Cerebellar nuclear complex (tissue), 1 donor: Measurements from ENCODE around the gene SORL1.

Source experiments
- DNase-seq, 2 experiments: peaks; one replicate each; lab custom pipeline; 2025; lab: John Stamatoyannopoulos, UW

The SORL1 gene

DNA sequence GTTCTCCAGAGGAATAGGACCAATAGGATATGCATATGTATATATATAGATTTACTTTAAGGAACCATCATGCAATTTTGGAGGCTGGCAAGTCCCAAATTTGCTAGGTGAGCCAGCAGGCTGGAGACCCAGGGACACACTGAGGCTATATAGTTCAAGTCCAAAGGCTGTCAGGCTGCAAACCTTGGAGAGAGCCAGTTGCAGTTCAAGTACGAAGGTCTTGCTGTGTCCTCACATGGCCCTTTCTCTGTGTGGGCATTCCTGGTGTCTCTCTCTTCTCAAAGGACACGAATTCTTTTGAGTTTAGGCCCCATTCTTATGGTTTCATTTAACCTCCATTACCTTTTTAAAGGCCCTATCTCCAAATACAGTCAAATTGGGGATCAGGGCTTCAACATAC lies 135.1 kb downstream of the SORL1 start:
- DNase-seq = no peak

DNA sequence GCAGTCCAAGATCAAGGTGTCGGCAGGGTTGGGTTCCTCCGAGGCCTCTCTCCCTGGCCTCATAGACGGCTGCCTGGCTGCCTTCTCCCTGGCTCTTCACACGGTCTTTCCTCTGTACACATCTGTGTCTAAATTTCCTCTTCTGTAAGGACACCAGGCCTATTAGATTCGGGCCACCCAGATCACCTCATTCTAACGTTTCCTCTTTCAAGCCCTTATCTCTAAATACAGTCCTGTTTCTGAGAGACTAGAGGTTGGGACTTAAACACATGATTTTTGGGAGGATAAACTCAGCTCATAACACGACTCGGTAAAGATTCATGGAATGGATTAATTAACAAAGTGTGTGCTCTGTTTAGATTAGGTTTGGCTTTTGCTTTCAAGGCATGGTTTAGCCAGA lies 136.6 kb downstream of the SORL1 start:
- DNase-seq = no peak

DNA sequence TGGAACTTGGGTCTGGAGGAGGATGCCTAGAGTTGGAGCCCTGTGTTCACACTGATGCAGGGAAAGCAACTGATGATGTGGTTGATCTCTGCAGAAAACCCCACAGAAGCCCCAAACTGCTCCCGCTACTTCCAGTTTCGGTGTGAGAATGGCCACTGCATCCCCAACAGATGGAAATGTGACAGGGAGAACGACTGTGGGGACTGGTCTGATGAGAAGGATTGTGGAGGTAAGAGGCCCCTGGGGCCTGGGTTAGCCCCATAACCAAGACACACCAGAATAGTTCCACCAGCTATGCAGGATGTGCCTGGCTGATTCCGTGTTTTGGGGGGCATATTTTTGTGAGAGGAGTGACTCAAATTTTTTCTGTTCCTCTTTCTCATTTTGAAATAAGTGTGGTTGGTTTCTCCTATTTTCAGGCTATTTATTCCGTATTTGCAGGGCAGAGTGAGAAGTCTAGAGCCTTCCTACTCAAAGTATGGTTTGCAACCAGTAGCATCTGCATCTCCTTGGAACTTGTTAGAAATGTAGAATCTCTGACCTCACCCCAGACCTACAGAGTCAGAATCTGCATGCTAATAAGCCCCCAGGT lies 137.9 kb downstream of the SORL1 start:
- DNase-seq = no peak

DNA sequence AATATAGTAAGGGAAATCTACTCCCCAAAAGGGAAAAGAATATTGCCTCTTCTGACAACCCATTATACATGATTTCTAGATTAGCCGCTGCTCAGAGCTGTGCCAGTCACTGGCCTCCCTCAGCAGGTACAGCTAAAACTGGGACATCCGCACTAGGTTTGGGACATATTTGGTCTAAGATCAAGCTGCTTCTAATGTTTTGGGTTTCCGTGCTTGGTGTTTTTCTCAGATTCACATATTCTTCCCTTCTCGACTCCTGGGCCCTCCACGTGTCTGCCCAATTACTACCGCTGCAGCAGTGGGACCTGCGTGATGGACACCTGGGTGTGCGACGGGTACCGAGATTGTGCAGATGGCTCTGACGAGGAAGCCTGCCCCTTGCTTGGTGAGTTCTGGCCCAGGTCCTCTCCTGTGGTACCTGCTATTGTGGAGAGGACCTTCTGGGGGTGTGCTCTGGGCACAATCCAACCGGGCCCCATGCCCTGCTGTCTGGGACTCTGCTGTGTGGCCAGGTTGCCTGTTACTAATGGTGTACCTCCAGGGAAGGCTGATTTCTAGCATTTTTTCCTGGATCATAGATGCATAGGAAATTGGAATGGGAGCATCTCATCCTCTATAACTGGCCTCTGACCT lies 138.8 kb downstream of the SORL1 start:
- DNase-seq = peak in 1 of 2 experiments; percentile 23

DNA sequence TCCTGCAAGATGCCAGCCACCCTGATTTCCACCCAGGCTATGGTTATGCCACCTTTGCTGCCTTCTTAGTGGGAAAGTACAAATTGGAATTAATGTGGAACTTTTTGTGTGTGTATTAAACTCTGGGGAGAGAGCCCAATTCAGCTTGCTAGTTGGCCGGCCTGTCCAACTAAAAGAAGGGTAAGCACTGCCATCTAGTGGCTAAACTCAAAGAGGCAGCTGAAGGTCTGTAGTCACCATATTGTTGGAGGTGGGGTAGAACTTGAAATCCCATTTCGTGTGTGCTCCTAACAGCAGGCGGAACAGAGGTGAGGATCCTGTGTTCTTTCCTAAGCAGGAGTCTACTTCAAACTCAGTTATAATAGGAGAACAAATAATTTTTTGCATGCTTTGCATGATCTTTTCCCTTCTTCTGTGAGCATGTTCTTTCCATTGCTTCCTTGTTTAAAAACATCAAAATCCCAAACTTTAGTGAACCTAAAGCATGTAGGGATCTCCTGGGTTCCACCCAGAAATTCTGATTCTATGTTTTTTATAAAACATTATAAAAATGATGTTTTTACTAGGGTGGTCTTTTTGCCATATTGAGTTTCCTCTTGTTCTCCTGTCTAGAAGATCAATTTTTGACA lies 139.4 kb downstream of the SORL1 start:
- peak in 1 of 2 experiments; percentile 56 for DNase-seq

DNA sequence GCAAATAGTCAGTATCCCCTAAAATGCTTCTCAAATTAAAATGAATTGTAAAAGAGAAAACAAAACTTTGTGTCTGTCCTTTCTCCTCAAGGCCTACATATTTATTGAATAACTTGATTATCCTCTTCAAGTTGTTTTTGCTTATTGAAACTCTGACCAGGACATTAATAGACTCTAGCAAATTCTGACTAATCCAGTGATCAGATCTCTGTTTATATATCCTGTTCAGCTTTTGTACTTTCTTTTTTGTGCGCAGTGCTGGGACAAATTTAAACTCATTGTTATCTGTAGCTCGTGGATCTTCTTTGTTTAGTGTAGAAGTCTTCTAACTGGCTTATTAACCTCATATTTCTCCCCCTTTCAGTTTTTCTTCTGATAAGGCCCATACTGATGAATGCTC lies 140.6 kb downstream of the SORL1 start:
- DNase-seq = no peak

DNA sequence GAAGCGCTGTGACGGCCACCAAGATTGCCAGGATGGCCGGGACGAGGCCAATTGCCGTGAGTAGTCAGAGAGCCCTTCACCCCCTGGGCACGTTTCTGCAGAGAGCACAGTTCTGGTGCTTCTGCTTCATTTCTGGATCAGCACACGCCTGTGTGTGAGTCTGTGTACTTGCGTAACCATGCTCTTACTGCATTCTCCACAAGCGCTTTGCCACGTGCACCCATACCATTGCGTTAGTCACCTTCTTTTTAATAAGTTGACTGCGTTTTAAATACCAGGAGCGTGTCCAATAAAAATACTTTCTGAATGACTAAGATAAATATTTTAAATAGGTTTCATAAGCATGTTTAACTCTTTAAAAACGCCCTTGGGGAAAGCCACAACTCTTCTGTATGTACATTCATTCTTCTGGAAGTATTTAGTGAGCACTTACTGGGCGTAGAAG lies 143.6 kb downstream of the SORL1 start:
- no peak for DNase-seq

DNA sequence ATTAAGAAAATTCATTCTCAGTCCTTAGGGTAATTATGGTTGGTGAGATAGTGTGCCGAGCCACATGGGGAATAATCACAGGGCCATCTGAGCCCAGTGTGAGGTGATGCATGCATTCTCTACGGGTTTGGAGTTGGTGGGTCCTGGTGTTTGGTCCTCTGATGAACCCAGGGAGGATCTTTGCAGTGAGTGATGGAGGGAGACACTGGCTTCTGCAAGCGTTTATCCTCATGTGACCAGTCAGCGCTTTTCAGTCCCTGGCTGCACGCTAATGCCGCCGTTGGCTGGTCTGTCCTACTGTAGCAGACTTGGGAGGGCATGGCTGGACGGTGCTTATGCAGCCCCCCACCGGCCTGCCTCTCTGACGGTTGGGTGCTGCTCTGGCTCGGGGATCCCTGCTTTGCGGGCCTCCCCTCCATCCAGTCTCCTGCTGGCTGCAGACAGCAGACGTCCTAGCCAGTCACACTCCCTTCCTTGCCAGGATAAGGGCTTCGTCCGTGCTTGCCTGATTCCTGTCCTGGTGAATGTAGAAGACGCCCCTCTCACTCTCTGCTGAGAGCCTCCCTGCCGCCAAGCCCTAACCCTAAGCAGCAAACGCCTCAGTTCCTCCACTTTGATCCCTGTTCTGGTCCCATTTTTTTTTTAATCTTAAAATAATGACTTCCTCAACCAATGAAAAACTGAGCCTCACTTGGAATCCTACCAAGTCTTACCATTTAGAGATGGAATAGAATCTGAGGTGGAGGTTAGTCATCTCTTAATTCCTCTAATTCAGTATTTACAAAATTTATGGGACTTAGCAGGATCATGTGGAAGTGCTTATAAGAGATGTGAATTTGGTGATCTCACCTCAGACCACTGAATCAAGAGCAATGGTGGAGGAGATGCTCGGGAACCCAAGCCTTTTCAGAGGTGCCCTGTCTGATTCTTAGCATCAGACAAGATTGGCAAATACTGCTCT lies 144.4 kb downstream of the SORL1 start:
- DNase-seq = no peak

DNA sequence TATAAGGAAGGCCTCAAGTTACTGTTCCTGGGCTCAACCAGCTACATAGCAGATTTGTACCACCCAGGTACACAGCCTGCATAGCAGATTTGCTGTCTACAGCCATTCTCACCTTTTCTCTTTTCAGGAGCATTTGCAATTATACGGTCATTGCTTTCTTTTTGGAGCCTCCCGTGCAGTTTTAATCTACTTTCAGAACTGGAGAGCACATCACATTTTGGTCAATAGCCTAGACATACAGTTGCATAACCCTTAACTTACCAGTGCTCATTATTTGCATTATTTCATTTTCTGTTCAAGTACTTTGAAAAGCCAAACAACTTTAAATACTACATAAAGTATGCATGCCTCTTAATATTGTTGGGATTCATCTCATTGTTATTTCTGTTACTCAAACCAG lies 151.2 kb downstream of the SORL1 start:
- DNase-seq = no peak

DNA sequence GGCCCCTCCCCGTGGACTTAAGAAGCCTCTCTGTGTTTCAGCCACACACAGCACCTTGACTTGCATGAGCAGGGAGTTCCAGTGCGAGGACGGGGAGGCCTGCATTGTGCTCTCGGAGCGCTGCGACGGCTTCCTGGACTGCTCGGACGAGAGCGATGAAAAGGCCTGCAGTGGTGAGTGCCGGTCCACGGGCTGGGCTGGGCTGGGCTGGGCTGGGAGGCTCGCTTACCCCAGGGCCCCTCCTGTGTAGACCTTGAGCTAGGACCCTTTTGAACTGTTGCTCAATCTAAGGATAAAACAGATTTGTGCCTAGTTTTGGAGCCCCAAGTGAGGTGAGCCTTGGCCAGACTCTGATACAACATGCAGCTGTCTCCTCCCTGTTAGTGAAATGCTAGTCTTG lies 152.0 kb downstream of the SORL1 start:
- DNase-seq = no peak

DNA sequence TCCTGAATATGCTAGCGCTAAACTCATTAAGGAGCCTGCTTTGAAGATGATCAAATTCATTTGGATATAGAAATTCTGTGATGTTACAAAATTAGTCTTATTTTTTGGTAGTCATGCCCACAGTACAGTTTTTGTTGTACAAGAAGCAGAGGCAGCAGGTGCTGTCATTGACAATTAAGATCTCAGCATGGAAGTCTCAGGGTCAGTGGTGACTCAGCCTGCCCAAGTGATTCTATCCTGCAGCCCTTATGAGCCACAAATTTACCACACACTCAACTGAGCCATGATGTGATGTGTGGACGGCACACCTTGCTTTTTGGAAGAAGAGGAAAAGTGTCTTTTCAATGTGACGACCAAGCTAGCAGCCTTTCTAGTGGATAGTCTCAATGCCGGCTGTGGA lies 154.2 kb downstream of the SORL1 start:
- no peak for DNase-seq

DNA sequence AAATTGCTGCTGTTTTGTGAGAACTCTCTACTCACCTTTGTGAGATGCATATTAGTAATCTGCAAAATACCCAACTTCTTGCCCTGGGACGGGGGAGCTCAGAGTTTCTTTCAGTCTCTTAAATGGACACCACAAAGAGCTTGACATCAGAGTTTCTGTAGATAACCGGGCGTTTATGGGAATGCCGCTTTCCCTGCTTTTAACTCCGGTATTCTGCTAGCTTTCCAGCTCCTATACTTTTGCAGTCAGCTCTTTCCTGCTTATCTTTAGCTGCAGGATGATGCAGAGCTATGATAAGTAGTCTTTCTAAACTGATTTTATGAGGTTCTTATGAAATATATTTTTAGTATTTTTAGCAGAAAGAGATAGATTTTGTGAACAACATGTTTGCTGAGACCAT lies 155.2 kb downstream of the SORL1 start:
- no peak for DNase-seq

DNA sequence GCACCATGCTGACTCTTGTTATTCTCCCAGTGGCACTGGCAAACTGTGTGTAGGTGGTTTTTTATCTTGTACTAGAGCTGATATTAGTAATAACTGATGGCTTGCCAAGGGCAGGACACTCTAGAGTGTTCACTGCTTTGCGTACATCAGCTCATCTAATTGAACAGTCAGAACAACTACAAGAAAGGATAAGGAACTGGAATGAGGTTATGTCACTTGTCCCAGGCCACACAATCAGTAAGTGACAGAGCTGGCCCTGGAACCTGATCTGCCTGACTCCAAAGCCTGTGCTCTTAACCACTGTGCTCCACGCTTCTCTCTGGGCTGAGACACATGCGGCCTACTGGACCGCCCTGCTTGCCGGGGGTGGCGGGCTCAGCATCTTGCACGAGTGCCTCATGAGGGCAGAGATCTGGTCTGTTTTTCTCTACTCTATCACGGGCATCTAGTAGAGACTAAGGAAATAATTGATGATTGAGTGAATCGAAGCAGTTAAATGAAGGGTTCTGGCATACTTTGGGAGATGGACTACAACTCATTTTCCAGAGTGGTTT lies 156.5 kb downstream of the SORL1 start:
- no peak for DNase-seq

DNA sequence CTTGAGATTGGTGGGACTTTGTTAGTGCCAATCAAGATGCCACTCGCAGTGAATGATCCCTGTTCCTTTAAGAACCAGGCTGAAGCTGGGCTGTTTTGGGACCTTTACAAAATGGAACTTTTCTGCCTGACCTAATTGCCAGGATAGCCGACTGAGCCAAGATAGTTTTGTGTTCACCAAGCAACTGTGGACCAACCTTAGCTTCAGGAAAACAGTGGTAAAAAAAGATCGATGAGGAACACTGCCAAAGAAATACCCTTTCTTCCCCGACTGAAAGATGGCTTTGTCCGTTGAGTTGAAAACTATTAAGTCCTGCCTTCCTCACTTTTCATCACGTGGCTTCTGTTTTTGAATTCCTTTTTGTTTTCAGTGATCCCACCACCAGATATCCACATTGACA lies 158.6 kb downstream of the SORL1 start:
- no peak for DNase-seq

DNA sequence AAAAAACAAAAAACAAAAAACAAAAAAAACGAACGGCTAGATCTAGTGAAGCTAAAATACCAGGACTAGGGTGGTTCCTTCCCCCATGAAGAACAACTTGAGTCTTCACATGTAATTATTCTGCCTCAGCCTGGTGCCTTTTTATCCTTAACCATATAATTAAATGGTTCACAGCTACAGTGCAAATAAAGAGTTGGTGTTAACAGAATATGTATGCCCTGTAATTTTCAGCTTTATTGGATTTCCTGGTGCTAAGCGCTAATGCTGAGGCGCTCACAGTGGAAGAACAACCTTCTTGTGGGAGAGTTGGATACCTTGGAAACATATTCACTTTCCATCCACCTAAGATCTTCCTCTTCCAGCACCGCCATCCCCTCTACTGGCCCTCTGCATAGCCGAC lies 159.1 kb downstream of the SORL1 start:
- DNase-seq = no peak

DNA sequence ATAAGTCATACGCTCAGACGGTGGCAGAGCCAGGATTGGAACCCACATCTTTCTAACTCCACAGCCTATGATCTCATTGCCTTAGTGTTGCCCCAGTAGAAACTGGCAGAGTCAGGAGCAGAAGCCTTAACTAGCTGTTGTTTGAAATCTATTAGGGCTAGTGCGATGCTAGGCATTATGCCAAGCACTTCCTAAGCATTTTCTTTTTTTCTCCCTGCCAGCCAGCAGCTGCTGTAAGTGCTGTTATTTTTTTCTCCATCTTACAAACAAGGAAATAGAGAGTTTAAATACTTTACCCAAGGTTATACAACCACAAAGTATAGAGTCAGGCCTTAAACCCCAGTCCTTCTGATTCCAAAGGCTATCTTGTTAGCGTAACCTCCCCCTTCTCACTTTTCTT lies 161.6 kb downstream of the SORL1 start:
- DNase-seq = no peak

DNA sequence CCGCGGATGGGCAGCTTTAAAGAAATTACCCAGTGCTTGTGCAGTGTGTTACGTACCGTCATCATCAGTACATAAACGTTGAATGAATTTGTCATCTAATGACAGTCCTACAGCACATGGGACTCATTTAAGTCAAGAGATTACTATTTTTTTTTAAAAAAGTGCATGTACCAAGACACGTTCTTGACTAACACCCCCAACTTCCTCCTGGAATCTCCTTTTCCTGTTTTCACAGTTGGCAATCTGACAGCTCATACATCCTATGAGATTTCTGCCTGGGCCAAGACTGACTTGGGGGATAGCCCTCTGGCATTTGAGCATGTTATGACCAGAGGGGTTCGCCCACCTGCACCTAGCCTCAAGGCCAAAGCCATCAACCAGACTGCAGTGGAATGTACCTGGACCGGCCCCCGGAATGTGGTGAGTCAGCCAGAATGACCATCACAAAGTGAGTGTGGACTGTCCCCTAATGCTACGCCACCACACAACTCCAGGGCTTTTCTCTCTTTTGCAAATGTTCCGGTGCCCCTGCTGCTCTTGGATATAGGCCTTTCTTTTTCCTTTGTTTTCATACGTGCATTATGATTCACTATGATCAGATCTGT lies 162.6 kb downstream of the SORL1 start:
- DNase-seq = no peak

DNA sequence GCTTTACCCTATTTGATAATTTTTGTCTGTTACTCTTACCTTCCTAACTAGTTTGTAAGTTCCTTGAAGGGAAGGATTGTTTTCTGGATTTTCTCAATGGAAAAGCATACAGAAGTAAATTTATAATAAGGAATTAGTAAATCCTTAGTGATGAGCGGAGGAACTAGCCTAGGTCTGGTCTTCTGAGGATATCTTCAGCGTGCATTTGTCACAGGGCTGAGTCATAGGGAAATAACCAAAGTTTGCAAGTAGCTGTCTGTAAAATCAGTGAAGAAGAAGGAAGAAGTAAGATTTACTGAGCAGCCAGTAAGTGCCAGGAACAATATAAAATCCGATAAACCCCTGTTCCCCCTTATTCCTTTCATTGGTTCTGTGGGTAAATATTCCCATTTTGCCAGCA lies 163.4 kb downstream of the SORL1 start:
- no peak for DNase-seq

DNA sequence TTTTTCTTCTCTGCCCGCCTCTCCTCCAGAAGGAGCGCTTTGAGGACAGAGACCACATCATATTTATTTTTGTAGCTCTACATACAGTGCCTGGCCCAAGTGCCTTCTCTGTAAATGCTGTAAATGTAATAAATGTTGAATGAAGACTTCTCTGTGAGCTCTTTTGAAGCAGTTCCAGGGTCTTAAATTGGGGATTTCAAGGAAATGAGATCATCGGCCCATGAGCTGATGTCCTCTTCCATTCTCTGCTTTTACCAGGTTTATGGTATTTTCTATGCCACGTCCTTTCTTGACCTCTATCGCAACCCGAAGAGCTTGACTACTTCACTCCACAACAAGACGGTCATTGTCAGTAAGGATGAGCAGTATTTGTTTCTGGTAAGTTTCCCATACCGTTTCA lies 166.4 kb downstream of the SORL1 start:
- no peak for DNase-seq

DNA sequence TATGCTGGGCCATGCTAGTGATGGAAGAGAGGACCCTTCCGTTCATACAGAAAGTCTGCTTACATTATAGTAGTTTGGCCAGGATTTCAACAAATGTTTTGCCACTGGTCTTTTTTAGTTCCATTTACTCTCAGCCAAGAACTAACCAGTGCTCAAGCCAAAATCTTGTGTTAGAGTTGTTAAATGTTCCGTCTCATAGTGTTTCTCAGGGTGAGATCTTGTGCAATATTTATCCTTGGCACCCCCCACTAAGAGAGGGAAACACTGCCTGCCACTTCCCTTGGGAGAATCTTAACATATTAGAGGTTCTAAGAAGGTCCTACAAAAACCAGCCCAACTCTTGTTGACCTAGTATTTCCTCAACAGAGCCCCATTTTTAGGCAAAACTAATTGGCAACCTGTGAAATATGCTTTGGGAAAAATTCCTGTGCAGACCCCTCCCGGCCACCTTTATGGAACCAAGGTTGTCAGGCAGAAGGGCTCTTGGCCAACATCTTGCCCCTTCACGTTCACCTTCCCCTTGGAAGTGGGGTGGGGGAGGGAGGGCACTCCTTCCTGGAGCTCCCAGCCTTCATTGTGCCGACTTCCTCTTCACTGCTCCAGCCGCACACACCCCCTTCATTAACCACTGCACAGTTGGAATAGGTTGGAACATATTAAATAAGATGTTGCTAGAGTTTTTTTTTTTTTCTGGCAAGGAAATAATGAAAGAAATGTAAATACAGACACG lies 173.8 kb downstream of the SORL1 start:
- no peak for DNase-seq

DNA sequence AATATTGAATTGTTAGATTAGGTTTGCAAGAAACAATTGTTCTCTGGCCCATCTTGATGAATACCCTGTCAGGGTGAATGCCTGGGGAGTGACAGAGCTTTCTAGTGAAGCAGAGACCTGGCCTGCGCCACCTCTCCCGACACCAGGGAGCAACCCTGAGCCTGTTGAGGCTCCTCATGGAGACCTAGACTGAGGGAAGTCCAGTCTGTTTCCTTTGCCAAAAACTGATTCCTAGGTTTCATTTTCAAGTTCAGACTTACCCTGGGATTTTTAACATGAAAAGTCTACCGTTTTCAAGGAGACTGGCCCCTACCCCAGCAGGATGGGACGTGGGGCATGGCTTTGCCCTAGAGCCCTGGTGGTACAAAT lies 174.4 kb downstream of the SORL1 start:
- no peak for DNase-seq
